GM12873 (cell line): ENCODE results near the gene PSMC4.

Source experiments
- CTCF ChIP-seq: IDR thresholded peaks from 2 replicates; pipeline ENCODE4 v1.5.1; 2012; ENCODE audit warnings: low read depth, mild to moderate bottlenecking, moderate library complexity, low read length, control low read depth; ENCODE audit not compliant: insufficient read depth; ENCODE audit errors: missing control alignments

The PSMC4 gene

GRCh38 chr19:39967561-39967960 is 3.4 kb upstream of the PSMC4 start:
- TF ChIP-seq CTCF, result no peak

GRCh38 chr19:39968789-39969188 is 2.2 kb upstream of the PSMC4 start:
- TF ChIP-seq CTCF, result no peak

- no peak for TF ChIP-seq CTCF
Observed at GRCh38 chr19:39969266-39969665, 1.7 kb upstream of the PSMC4 start.

GRCh38 chr19:39969681-39970424 is 1.1 kb upstream of the PSMC4 start:
- TF ChIP-seq CTCF, result no peak

- TF ChIP-seq CTCF, result no peak
Observed at GRCh38 chr19:39970425-39970674, 615 bp upstream of the PSMC4 start.

- no peak for TF ChIP-seq CTCF
Observed at GRCh38 chr19:39971380-39972035, 543 bp downstream of the PSMC4 start.

- no peak for TF ChIP-seq CTCF
Observed at GRCh38 chr19:39974377-39975155, 3.6 kb downstream of the PSMC4 start.
